Panc1 (cell line): ENCODE data around the gene ZKSCAN8. TPM values are rescaled to one million over a fixed set of nuclear protein-coding genes. Genes with fewer than 3 reads are reported as not detected.

Experiments
- ATAC-seq: fragments of 200-7000 bp; cut with Tn5 transposase; 2 replicates; pipeline ENCODE4 v1.9.1; 2020; ENCODE audit warnings: mild to moderate bottlenecking, moderate library complexity
- BruUV-seq: library from RNA; stranded (reverse); fragments of 400-500 nt; replicated peaks from 2 replicates; lab custom pipeline; 2021; lab: Mats Ljungman, UMichigan
- CTCF ChIA-PET: fragments of 300-600 bp; sonication (Branson Sonifier 250); formaldehyde crosslinking; loops from one replicate; lab custom pipeline; 2022; ENCODE audit warnings: antibody characterized with exemption; lab: Charles Lee
- POLR2A ChIA-PET: fragments of 300-600 bp; sonication (Branson Sonifier 250); formaldehyde crosslinking; loops from one replicate; lab custom pipeline; 2022; ENCODE audit warnings: antibody characterized with exemption; lab: Charles Lee
- DNase-seq: peaks from one replicate; pipeline ENCODE4 v3.0.0-alpha.2; 2010; ENCODE audit warnings: low read depth, low spot score
- H3K27ac ChIP-seq: 2 replicates; pipeline ENCODE4 v1.5.1; 2011; ENCODE audit warnings: mild to moderate bottlenecking, low read length, inconsistent platforms
- H3K27me3 ChIP-seq: fragments of 200-500 bp; sonication (Bioruptor generic); 2 replicates; pipeline ENCODE4 v1.6.0; 2014; ENCODE audit warnings: low read length, inconsistent platforms; ENCODE audit not compliant: control insufficient read depth, insufficient read depth
- H3K36me3 ChIP-seq: fragments of 200-500 bp; sonication (Bioruptor generic); 2 replicates; pipeline ENCODE4 v1.5.1; 2014; ENCODE audit warnings: inconsistent platforms, mild to moderate bottlenecking, low read length, moderate library complexity; ENCODE audit not compliant: control insufficient read depth, insufficient read depth
- H3K4me1 ChIP-seq: 2 replicates; pipeline ENCODE4 v1.5.1; 2011; ENCODE audit warnings: inconsistent platforms, mild to moderate bottlenecking, low read length, moderate library complexity; ENCODE audit not compliant: control insufficient read depth, insufficient read depth
- H3K4me3 ChIP-seq, 2 experiments: 2 replicates each; pipeline ENCODE4 v1.5.1; 2011 to 2012; ENCODE audit warnings: low read depth in 2 of 2, low read length in 2 of 2, mild to moderate bottlenecking in 2 of 2, inconsistent platforms in 1 of 2, moderate library complexity in 1 of 2
- H3K9me3 ChIP-seq: fragments of 200-500 bp; sonication (Bioruptor generic); 2 replicates; pipeline ENCODE4 v1.5.1; 2014; ENCODE audit warnings: low read depth, mild to moderate bottlenecking, inconsistent platforms, low read length, moderate library complexity; ENCODE audit not compliant: control insufficient read depth, insufficient read depth
- CTCF ChIP-seq: fragments of 450-650 bp; IDR thresholded peaks from 2 replicates; pipeline ENCODE4 v1.5.1; 2017; ENCODE audit warnings: mild to moderate bottlenecking
- POLR2AphosphoS5 ChIP-seq: IDR thresholded peaks from 2 replicates; pipeline ENCODE4 v1.6.1; 2012; ENCODE audit warnings: mild to moderate bottlenecking, low read depth, low read length, moderate library complexity
- REST ChIP-seq, 2 experiments: IDR thresholded peaks; 2 replicates each; pipeline ENCODE4 v1.6.1; 2011 to 2012; ENCODE audit warnings: low read depth in 2 of 2, control low read depth in 1 of 2, low read length in 1 of 2, mild to moderate bottlenecking in 1 of 2, moderate library complexity in 1 of 2; ENCODE audit not compliant: insufficient read depth in 1 of 2
- SIN3A ChIP-seq: IDR thresholded peaks from 2 replicates; pipeline ENCODE4 v1.6.1; 2012; ENCODE audit warnings: low read depth, mild to moderate bottlenecking, low read length, moderate library complexity, borderline replicate concordance; ENCODE audit not compliant: insufficient read depth
- TCF7L2 ChIP-seq: IDR thresholded peaks from 2 replicates; pipeline ENCODE4 v1.6.1; 2011; ENCODE audit warnings: mild to moderate bottlenecking, low read depth, low read length, inconsistent platforms
- in situ Hi-C: cut with HindIII; loops from 2 replicates; pipeline ENCODE4 v1.10.0; 2016; ENCODE audit warnings: low sequenced_read_pairs, low pct_unique_long_range_greater_than_20kb
- intact Hi-C: fragments of 100-400 bp; cut with micrococcal nuclease; formaldehyde crosslinking; loops from one replicate; pipeline ENCODE4 v1.10.0; 2022; ENCODE audit not compliant: unreplicated experiment
- total RNA-seq: library from RNA; stranded (reverse); gene quantifications from one replicate; pipeline ENCODE4 v1.2.1, GENCODE V29; 2021; ENCODE audit not compliant: unreplicated experiment

ZKSCAN8 gene
- total RNA-seq, 1 experiment from 2014 or later: 18.4 TPM

GRCh38 chr6:28176373-28176772 is 34.7 kb downstream of the ZKSCAN8 start:
- in situ Hi-C loops: no loop called here
- POLR2A ChIA-PET: no interaction called here
- Histone ChIP-seq H3K9me3 (peaks cover 3% of the 10 kb centered on the region; the same call in 1 of the 2 replicates), H3K4me3 (no peak overlapping the region), H3K27ac (no peak overlapping the region), H3K36me3 (no peaks in the 10 kb centered on the region), H3K27me3 (no peaks in the 10 kb centered on the region), H3K4me1 (no peaks in the 10 kb centered on the region)
- BruUV-seq: no TSS peak
- ATAC-seq (no peak), DNase-seq (no peak)
- CTCF ChIA-PET: no interaction called here
- TF ChIP-seq POLR2AphosphoS5: no peak
- TF ChIP-seq SIN3A: no peak
- TF ChIP-seq CTCF: no peak
- TF ChIP-seq REST (IDR thresholded peaks at IDR 0.05; ENCODE audit: insufficient read depth in 1 of 2, low read depth in 2 of 2, low read length in 1 of 2): no peak
- no peak for TF ChIP-seq TCF7L2
- intact Hi-C loops: no loop called here

- ChIA-PET CTCF (no interaction called here), POLR2A (no interaction called here)
- in situ Hi-C loops: no loop called here
- intact Hi-C loops: no loop called here
- no peaks in the 10 kb centered on the region for H3K36me3 ChIP-seq
- no peak for ATAC-seq
- no peak overlapping the region for H3K4me3 ChIP-seq
- no peaks in the 10 kb centered on the region for H3K27me3 ChIP-seq
- no TSS peak for BruUV-seq
- H3K27ac ChIP-seq: no peak overlapping the region
- H3K9me3 ChIP-seq: peaks cover 28% of the 10 kb centered on the region
- no peak for TF ChIP-seq CTCF
- TF ChIP-seq POLR2AphosphoS5: no peak
- TF ChIP-seq REST (IDR thresholded peaks at IDR 0.05; ENCODE audit: insufficient read depth in 1 of 2, low read depth in 2 of 2, low read length in 1 of 2): no peak
- TF ChIP-seq SIN3A: no peak
- TF ChIP-seq TCF7L2: no peak
- no peak for DNase-seq
- H3K4me1 ChIP-seq: no peaks in the 10 kb centered on the region
These were observed 40.6 kb downstream of the ZKSCAN8 start for GRCh38 chr6:28182255-28182654.
